AG10803 (cell line): ENCODE data around the gene DYNC1H1.
A peak's percentile ranks its signal among the peaks of the same experiment; 100 is the strongest.

Experiments used
- DNase-seq: peaks from one replicate; pipeline ENCODE4 v3.0.0; 2010; ENCODE audit warnings: low read depth
- H3K4me3 ChIP-seq: 2 replicates; pipeline ENCODE4 v1.5.1; 2011; ENCODE audit warnings: mild to moderate bottlenecking, low read length, control low read depth
- TF ChIP-seq, protein P1 (sequence below): conservative IDR thresholded peaks from 2 replicates; pipeline ENCODE4 v1.5.1; 2011; ENCODE audit warnings: mild to moderate bottlenecking, low read length, control low read depth, inconsistent platforms

DYNC1H1 gene

GRCh38 chr14:102020058-102020971 is 55.9 kb downstream of the DYNC1H1 start:
- TF ChIP-seq, protein P1, sequence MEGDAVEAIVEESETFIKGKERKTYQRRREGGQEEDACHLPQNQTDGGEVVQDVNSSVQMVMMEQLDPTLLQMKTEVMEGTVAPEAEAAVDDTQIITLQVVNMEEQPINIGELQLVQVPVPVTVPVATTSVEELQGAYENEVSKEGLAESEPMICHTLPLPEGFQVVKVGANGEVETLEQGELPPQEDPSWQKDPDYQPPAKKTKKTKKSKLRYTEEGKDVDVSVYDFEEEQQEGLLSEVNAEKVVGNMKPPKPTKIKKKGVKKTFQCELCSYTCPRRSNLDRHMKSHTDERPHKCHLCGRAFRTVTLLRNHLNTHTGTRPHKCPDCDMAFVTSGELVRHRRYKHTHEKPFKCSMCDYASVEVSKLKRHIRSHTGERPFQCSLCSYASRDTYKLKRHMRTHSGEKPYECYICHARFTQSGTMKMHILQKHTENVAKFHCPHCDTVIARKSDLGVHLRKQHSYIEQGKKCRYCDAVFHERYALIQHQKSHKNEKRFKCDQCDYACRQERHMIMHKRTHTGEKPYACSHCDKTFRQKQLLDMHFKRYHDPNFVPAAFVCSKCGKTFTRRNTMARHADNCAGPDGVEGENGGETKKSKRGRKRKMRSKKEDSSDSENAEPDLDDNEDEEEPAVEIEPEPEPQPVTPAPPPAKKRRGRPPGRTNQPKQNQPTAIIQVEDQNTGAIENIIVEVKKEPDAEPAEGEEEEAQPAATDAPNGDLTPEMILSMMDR: no peak
- no peak overlapping the region for H3K4me3 ChIP-seq
- peak; percentile 91 for DNase-seq

DNA sequence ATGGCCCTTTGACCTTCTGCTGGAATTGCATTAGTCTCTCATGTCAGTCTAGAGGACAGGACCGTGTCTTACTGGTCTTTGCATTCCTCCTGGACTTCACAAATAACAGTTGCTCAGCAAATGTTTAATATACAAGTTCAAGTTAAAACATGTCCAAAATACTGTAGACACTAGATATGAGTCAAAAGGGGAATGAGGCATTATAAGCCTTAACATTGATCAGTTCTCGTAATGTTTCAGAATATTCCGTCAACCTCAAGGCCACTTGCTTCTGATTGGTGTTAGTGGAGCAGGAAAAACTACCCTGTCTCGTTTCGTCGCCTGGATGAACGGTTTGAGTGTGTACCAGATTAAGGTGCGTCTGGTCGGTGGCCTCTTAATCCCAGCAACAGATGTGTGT is 62.6 kb downstream of the DYNC1H1 start:
- DNase-seq: no peak
- no peak overlapping the region for H3K4me3 ChIP-seq
- TF ChIP-seq, protein P1: no peak

DNA sequence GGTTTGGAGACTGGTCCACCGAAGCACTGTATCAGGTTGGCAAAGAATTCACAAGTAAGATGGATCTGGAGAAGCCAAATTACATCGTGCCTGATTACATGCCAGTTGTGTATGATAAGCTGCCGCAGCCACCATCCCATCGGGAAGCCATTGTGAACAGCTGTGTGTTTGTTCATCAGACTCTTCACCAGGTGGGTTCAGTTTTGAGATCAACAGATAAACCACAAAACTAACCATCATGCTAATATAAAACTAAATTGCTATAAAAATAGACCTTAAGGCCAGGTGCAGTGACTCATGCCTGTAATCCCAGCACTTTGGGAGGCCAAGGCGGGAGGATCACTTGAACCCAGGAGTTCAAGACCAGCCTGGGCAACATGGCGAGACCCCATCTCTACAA is 63.6 kb downstream of the DYNC1H1 start:
- H3K4me3 ChIP-seq: no peak overlapping the region
- TF ChIP-seq, protein P1: no peak
- no peak for DNase-seq

DNA sequence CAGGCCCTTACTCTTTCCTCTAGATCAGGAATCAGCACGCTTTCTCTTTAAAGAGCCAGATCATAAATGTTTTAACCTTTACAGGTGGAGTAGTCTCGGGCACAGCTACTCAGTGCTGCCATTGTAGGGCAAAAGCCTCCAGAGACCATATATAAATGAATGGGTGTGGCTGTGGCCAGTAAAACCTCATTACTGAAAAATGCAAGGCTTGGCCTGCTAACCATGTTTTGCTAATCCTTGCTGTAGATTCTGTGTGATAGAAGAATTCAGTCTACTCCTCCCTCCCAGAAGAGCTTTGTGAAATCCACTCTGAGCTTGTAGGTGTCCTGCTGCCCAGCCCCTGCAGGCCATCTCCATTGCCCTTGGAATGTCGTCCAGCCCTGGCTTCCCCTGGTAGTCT is 64.4 kb downstream of the DYNC1H1 start:
- DNase-seq: peak; percentile 88
- H3K4me3 ChIP-seq: no peak overlapping the region
- TF ChIP-seq, protein P1: no peak

DNA sequence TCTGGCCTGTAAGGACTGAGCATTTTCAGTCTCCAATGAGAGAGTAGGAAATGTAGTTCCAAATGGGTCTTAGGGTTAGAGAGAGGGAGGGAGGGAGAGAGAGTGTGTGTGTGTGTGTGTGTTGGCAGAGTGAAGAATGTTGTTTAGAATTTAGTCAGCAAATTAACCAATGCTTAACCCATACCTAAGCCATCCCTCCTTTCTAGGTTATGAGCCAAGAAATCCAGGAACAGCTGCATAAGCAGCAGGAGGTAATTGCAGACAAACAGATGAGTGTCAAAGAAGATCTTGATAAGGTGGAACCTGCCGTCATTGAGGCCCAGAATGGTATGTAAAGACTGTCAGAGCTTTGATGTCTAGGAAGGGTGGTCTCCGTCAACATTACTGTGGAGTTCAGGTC is 65.6 kb downstream of the DYNC1H1 start:
- DNase-seq: peak; percentile 75
- H3K4me3 ChIP-seq: no peak overlapping the region
- TF ChIP-seq, protein P1: no peak

DNA sequence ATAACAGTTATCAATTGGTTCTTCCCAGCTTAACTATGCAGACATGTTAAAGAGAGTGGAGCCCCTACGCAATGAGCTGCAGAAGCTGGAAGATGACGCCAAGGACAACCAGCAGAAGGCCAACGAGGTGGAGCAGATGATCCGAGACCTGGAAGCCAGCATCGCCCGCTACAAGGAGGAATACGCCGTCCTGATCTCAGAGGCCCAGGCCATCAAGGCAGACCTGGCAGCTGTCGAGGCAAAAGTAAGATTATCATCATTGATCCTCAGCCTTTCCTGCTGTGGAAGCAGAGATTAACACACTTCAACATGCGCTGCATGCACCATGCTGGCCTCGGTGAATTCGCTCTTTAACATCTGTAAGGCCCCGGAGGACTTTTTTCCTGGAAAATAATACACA is 68.9 kb downstream of the DYNC1H1 start:
- no peak overlapping the region for H3K4me3 ChIP-seq
- DNase-seq: no peak
- TF ChIP-seq, protein P1: no peak

DNA sequence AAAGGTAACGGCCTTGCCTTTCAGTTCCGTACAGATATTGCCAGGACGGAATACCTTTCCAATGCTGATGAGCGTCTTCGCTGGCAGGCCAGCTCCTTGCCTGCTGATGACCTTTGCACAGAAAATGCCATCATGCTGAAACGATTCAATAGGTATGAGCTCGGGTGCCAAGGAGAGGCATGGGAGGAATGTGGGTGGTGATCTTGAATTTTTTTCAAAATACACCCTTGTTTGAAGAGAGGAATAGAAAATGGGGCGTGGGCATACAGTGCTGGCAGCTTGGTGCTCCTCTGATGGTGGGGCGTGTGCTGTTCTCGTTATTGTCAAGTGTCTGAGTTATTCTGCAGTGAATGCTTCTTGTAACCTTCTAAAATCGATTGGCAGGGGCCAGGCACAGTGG is 69.9 kb downstream of the DYNC1H1 start:
- TF ChIP-seq, protein P1: no peak
- DNase-seq: no peak
- no peak overlapping the region for H3K4me3 ChIP-seq
